Mammary epithelial cell (primary cell): ENCODE results near the gene NNMT.

Experiments used
- EZH2 ChIP-seq: IDR thresholded peaks from 2 replicates; pipeline ENCODE4 v1.6.1; 2012; ENCODE audit warnings: low read length, inconsistent platforms, borderline replicate concordance
- TF ChIP-seq, protein P1 (sequence below), 2 donors: IDR thresholded peaks in 1 of 2; conservative IDR thresholded peaks in 1 of 2; 2 replicates each; pipeline ENCODE4 v1.5.1; 2011 to 2012; ENCODE audit warnings: inconsistent platforms in 2 of 2, low read length in 2 of 2, mild to moderate bottlenecking in 2 of 2, control low read depth in 1 of 2, low read depth in 1 of 2; ENCODE audit not compliant: insufficient read depth in 1 of 2; ENCODE audit errors: extremely low read depth in 1 of 2

DNA sequence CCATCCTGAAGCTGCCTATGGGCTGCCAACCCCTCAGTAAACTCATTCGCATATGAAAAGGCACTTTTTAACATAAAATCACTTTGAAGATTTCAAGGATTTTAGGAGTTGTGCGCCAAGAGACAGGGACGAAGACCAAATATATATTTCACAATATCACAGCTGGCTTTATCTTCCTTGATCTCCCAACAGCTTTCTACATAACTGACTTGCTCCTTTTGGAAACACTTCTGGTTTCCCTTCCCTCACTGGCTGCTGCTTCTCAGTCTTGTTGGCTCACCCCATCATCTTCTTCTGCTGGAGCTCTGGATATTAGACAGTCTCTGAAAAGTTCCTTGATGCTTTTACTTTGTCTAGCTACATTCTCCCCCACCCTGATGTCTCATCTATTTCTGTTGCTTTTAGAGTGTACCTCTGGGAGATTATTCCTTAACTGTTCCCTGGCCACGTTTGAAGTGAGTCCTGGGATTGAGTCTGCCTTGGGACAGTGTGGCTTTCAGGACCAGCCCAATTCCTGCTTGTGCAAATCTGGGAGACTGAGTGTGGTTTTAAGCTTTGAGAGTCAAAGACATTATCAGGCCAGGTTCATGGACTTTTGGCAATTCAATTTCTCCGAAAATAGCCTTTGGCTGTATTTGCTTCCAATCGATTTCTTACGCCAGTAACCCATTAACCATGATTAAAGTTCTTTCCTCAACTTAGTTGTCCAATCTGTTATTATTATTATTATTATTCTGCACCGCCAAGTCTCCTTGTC is 30.9 kb upstream of the NNMT start:
- TF ChIP-seq, protein P1, sequence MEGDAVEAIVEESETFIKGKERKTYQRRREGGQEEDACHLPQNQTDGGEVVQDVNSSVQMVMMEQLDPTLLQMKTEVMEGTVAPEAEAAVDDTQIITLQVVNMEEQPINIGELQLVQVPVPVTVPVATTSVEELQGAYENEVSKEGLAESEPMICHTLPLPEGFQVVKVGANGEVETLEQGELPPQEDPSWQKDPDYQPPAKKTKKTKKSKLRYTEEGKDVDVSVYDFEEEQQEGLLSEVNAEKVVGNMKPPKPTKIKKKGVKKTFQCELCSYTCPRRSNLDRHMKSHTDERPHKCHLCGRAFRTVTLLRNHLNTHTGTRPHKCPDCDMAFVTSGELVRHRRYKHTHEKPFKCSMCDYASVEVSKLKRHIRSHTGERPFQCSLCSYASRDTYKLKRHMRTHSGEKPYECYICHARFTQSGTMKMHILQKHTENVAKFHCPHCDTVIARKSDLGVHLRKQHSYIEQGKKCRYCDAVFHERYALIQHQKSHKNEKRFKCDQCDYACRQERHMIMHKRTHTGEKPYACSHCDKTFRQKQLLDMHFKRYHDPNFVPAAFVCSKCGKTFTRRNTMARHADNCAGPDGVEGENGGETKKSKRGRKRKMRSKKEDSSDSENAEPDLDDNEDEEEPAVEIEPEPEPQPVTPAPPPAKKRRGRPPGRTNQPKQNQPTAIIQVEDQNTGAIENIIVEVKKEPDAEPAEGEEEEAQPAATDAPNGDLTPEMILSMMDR (conservative IDR thresholded peaks at IDR 0.05 in 1 of 2, IDR thresholded peaks at IDR 0.05 in 1 of 2; ENCODE audit: extremely low read depth in 1 of 2, insufficient read depth in 1 of 2, low read depth in 1 of 2, low read length in 2 of 2) = no peak
- no peak for TF ChIP-seq EZH2
